Measurements from ENCODE around the gene FRAT1. TPM values are rescaled to one million over a fixed set of nuclear protein-coding genes. Genes with fewer than 3 reads are reported as not detected.

The FRAT1 gene
- polyA plus RNA-seq, 1 of the 3 experiments (the other 2 are of a cell fraction) = 1.8 TPM

DNA sequence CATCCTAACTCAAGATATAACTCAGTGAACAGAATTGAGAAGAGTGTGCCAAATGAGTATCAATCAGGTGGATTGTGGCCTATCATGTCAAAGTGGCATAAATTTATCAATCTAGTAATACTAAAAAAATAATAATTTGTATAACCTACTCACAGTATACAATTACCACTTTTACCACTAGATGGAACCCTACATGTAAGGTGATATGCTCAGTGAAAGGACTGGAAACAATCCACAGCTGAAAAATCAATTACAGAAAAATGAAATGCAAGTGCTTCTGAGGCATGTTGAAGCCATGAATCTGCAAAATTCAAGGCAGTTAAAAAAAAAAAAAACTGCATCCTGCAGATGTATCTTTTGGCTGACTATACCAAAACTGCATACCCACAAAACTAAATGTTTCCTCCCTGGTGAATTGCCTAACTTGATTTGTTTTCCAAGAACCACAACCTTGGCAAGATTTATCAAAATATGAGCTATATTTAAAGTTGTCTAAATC, 40.5 kb upstream of the FRAT1 start (continued):
- TF ChIP-seq TEAD4 (IDR thresholded peaks at IDR 0.05; ENCODE audit: borderline replicate concordance, insufficient read depth) = no peak
- TF ChIP-seq NFIC (IDR thresholded peaks at IDR 0.05; ENCODE audit: borderline replicate concordance) = peak; percentile 74
- TF ChIP-seq ELF1 (IDR thresholded peaks at IDR 0.05) = no peak
- peak; percentile 47; the same call in 1 of the 2 replicates for TF ChIP-seq MXI1 (IDR thresholded peaks at IDR 0.05; ENCODE audit: low read depth, low read length)
- 0 out of 2 replicates have a peak, but pooled peaks have one; percentile 31 for TF ChIP-seq TAF1 (IDR thresholded peaks at IDR 0.05; ENCODE audit: borderline replicate concordance, low read depth, low read length)
- TF ChIP-seq YY1 (IDR thresholded peaks at IDR 0.05; ENCODE audit: low read depth) = no peak
- TF ChIP-seq FOXM1 (IDR thresholded peaks at IDR 0.05; ENCODE audit: low read depth) = no peak
- TF ChIP-seq, protein P1, sequence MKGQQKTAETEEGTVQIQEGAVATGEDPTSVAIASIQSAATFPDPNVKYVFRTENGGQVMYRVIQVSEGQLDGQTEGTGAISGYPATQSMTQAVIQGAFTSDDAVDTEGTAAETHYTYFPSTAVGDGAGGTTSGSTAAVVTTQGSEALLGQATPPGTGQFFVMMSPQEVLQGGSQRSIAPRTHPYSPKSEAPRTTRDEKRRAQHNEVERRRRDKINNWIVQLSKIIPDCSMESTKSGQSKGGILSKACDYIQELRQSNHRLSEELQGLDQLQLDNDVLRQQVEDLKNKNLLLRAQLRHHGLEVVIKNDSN (IDR thresholded peaks at IDR 0.05; ENCODE audit: borderline replicate concordance, low read depth) = no peak
- no peak for TF ChIP-seq RXRA (IDR thresholded peaks at IDR 0.05; ENCODE audit: borderline replicate concordance, low read depth)
- TF ChIP-seq, protein P2, sequence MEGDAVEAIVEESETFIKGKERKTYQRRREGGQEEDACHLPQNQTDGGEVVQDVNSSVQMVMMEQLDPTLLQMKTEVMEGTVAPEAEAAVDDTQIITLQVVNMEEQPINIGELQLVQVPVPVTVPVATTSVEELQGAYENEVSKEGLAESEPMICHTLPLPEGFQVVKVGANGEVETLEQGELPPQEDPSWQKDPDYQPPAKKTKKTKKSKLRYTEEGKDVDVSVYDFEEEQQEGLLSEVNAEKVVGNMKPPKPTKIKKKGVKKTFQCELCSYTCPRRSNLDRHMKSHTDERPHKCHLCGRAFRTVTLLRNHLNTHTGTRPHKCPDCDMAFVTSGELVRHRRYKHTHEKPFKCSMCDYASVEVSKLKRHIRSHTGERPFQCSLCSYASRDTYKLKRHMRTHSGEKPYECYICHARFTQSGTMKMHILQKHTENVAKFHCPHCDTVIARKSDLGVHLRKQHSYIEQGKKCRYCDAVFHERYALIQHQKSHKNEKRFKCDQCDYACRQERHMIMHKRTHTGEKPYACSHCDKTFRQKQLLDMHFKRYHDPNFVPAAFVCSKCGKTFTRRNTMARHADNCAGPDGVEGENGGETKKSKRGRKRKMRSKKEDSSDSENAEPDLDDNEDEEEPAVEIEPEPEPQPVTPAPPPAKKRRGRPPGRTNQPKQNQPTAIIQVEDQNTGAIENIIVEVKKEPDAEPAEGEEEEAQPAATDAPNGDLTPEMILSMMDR (IDR thresholded peaks at IDR 0.05) = peak; percentile 79
- TF ChIP-seq, protein P3, sequence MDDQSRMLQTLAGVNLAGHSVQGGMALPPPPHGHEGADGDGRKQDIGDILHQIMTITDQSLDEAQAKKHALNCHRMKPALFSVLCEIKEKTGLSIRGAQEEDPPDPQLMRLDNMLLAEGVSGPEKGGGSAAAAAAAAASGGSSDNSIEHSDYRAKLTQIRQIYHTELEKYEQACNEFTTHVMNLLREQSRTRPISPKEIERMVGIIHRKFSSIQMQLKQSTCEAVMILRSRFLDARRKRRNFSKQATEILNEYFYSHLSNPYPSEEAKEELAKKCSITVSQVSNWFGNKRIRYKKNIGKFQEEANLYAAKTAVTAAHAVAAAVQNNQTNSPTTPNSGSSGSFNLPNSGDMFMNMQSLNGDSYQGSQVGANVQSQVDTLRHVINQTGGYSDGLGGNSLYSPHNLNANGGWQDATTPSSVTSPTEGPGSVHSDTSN (IDR thresholded peaks at IDR 0.05) = peak; percentile 42
- peak; percentile 70 for TF ChIP-seq RAD21 (IDR thresholded peaks at IDR 0.05; ENCODE audit: low read length)
- TF ChIP-seq, protein P4, sequence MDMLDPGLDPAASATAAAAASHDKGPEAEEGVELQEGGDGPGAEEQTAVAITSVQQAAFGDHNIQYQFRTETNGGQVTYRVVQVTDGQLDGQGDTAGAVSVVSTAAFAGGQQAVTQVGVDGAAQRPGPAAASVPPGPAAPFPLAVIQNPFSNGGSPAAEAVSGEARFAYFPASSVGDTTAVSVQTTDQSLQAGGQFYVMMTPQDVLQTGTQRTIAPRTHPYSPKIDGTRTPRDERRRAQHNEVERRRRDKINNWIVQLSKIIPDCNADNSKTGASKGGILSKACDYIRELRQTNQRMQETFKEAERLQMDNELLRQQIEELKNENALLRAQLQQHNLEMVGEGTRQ (IDR thresholded peaks at IDR 0.05; ENCODE audit: borderline replicate concordance, low read depth, low read length) = no peak
- TF ChIP-seq, protein P5, sequence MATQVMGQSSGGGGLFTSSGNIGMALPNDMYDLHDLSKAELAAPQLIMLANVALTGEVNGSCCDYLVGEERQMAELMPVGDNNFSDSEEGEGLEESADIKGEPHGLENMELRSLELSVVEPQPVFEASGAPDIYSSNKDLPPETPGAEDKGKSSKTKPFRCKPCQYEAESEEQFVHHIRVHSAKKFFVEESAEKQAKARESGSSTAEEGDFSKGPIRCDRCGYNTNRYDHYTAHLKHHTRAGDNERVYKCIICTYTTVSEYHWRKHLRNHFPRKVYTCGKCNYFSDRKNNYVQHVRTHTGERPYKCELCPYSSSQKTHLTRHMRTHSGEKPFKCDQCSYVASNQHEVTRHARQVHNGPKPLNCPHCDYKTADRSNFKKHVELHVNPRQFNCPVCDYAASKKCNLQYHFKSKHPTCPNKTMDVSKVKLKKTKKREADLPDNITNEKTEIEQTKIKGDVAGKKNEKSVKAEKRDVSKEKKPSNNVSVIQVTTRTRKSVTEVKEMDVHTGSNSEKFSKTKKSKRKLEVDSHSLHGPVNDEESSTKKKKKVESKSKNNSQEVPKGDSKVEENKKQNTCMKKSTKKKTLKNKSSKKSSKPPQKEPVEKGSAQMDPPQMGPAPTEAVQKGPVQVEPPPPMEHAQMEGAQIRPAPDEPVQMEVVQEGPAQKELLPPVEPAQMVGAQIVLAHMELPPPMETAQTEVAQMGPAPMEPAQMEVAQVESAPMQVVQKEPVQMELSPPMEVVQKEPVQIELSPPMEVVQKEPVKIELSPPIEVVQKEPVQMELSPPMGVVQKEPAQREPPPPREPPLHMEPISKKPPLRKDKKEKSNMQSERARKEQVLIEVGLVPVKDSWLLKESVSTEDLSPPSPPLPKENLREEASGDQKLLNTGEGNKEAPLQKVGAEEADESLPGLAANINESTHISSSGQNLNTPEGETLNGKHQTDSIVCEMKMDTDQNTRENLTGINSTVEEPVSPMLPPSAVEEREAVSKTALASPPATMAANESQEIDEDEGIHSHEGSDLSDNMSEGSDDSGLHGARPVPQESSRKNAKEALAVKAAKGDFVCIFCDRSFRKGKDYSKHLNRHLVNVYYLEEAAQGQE (IDR thresholded peaks at IDR 0.05; ENCODE audit: low read depth, low read length) = no peak
- TF ChIP-seq, protein P6, sequence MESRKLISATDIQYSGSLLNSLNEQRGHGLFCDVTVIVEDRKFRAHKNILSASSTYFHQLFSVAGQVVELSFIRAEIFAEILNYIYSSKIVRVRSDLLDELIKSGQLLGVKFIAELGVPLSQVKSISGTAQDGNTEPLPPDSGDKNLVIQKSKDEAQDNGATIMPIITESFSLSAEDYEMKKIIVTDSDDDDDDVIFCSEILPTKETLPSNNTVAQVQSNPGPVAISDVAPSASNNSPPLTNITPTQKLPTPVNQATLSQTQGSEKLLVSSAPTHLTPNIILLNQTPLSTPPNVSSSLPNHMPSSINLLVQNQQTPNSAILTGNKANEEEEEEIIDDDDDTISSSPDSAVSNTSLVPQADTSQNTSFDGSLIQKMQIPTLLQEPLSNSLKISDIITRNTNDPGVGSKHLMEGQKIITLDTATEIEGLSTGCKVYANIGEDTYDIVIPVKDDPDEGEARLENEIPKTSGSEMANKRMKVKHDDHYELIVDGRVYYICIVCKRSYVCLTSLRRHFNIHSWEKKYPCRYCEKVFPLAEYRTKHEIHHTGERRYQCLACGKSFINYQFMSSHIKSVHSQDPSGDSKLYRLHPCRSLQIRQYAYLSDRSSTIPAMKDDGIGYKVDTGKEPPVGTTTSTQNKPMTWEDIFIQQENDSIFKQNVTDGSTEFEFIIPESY (IDR thresholded peaks at IDR 0.05; ENCODE audit: borderline replicate concordance, low read depth) = 0 out of 2 replicates have a peak, but pooled peaks have one; percentile 10
- TF ChIP-seq FOXJ3 (CRISPR knock-in tag; IDR thresholded peaks at IDR 0.05) = no peak
- peak; percentile 66 for TF ChIP-seq SMC3 (IDR thresholded peaks at IDR 0.05; ENCODE audit: low read depth, low read length)
- TF ChIP-seq JUND (IDR thresholded peaks at IDR 0.05) = peak; percentile 26; the same call in 1 of the 2 replicates
- TF ChIP-seq POLR2AphosphoS5 (IDR thresholded peaks at IDR 0.05; ENCODE audit: low read depth, low read length) = no peak

Data from SK-N-SH (cell line).